Thoracic aorta (tissue), 2 donors: ENCODE data around the gene SPPL3. TPM values are rescaled to one million over a fixed set of nuclear protein-coding genes. Genes with fewer than 3 reads are reported as not detected.
"Not testable (repeated sequence)": the region's sequence is repeated elsewhere in the genome, so short reads cannot be mapped to it uniquely, and the experiment has no call there.

Experiments used
- ATAC-seq: fragments of 150-250 bp; one replicate; pipeline ENCODE4 v1.8.0; 2017; ENCODE audit warnings: low read depth; ENCODE audit not compliant: insufficient number of reproducible peaks, low FRiP score
- DNase-seq: peaks from one replicate; pipeline ENCODE4 v3.0.0-alpha.2; 2020; ENCODE audit warnings: low spot score
- H3K27ac ChIP-seq, 2 donors: fragments of 200-600 bp; sonication (generic); 1 replicate in 1 of 2; 2 replicates in 1 of 2; pipeline ENCODE4 v1.5.1; 2016; ENCODE audit warnings: mild to moderate bottlenecking in 2 of 2, moderate library complexity in 2 of 2
- H3K27me3 ChIP-seq: fragments of 200-600 bp; sonication (generic); replicated peaks from 2 replicates; pipeline ENCODE4 v1.6.0; 2016; ENCODE audit warnings: mild to moderate bottlenecking; ENCODE audit not compliant: insufficient read depth
- H3K36me3 ChIP-seq: fragments of 200-600 bp; sonication (generic); one replicate; pipeline ENCODE4 v1.5.1; 2016
- H3K4me1 ChIP-seq, 2 donors: fragments of 200-600 bp; sonication (generic); 1 replicate in 1 of 2; 2 replicates in 1 of 2; pipeline versions ENCODE4 v1.5.1 to v1.6.0; 2016; ENCODE audit warnings: low read depth in 2 of 2, mild to moderate bottlenecking in 1 of 2; ENCODE audit not compliant: control insufficient read depth in 1 of 2
- H3K4me3 ChIP-seq: fragments of 200-600 bp; sonication (generic); 2 replicates; pipeline ENCODE4 v1.5.1; 2016; ENCODE audit warnings: mild to moderate bottlenecking
- H3K9me3 ChIP-seq: fragments of 200-600 bp; sonication (generic); 2 replicates; pipeline ENCODE4 v1.5.1; 2016
- total RNA-seq, 2 donors: library from RNA; depleted of rRNA; stranded (reverse); fragments of >200 nt; gene quantifications; one replicate each; pipeline versions ENCODE4 v1.1.0 to v1.2.3, GENCODE V29; 2016
- TF ChIP-seq, protein P1 (sequence below): fragments of 200-600 bp; sonication (generic); IDR thresholded peaks from one replicate; pipeline ENCODE4 v1.5.1; 2019; ENCODE audit warnings: antibody characterized with exemption

The SPPL3 gene, protein sequence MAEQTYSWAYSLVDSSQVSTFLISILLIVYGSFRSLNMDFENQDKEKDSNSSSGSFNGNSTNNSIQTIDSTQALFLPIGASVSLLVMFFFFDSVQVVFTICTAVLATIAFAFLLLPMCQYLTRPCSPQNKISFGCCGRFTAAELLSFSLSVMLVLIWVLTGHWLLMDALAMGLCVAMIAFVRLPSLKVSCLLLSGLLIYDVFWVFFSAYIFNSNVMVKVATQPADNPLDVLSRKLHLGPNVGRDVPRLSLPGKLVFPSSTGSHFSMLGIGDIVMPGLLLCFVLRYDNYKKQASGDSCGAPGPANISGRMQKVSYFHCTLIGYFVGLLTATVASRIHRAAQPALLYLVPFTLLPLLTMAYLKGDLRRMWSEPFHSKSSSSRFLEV
- total RNA-seq, result 10 to 100 TPM; 23.7 to 24.8 TPM

DNA sequence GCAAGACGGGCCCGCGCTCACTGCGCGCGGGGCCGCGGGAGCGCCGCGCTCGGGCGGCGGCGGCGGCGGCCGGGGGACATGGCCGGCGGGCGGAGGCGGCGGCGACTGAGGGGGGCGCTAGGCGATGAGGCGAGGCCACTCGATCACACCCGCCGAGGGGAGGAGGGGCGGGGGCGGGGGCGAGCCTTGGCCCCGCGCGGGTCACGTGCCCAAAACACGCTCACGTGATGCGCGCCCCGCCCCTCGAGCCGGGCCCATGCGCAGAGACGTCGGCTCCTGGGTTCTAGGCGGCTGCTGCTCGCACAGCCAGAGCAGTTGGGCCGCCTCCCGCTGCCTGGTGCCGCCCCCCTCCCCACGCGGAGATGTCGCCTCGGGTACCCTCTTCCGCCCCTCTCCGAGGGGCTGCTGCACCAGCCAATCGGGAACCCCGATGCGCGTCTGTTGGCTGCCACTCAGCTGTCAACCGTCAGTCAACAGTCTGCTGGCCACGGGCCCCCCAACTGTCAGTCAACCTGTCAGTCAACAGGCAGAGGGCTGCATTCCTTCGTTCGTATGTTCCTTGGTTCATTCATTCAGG is at the start of gene SPPL3:
TSS of gene SPPL3 (minus strand) at position 162 of the 577 bp plus-strand sequence. CDS start 491 bp downstream, outside the sequence.
- Histone ChIP-seq H3K27ac (peak within 1 kb of the TSS; percentile 76 to 88), H3K27me3 (no peaks in the 10 kb centered on the region), H3K4me3 (peak within 1 kb of the TSS; percentile 98), H3K36me3 (no peaks in the 10 kb centered on the region), H3K4me1 (peaks cover 14 to 36% of the 10 kb centered on the region in 2 donors), H3K9me3 (no peaks in the 10 kb centered on the region)
- DNase-seq, result peak; percentile 46
- TF ChIP-seq, protein P1, sequence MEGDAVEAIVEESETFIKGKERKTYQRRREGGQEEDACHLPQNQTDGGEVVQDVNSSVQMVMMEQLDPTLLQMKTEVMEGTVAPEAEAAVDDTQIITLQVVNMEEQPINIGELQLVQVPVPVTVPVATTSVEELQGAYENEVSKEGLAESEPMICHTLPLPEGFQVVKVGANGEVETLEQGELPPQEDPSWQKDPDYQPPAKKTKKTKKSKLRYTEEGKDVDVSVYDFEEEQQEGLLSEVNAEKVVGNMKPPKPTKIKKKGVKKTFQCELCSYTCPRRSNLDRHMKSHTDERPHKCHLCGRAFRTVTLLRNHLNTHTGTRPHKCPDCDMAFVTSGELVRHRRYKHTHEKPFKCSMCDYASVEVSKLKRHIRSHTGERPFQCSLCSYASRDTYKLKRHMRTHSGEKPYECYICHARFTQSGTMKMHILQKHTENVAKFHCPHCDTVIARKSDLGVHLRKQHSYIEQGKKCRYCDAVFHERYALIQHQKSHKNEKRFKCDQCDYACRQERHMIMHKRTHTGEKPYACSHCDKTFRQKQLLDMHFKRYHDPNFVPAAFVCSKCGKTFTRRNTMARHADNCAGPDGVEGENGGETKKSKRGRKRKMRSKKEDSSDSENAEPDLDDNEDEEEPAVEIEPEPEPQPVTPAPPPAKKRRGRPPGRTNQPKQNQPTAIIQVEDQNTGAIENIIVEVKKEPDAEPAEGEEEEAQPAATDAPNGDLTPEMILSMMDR, result no peak
- ATAC-seq, result peak; percentile 78

DNA sequence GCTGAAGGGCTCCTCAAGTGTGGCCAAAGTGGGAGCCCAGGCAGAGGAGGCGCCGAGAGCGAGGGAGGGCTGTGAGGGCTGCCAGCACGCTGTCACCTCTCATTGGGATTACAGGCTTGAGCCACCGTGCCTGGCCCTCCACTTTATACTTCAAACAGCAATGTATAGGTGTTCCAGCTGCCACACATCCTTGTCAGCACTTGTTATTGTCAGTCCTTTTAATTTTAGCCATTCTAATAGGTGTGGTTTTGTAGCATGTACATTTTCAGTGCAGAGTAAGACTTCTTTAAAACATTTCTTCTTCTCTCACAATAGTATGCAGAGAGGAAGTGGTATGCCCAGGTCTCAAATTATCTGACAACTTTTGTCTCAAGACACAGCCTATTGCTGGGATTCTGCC is 46.6 kb upstream of the SPPL3 start:
- Histone ChIP-seq H3K27me3 (no peaks in the 10 kb centered on the region), H3K4me1 (no peaks in the 10 kb centered on the region), H3K27ac (no peak overlapping the region), H3K9me3 (no peaks in the 10 kb centered on the region), H3K4me3 (no peak overlapping the region), H3K36me3 (no peaks in the 10 kb centered on the region)
- TF ChIP-seq, protein P1, result no peak
- ATAC-seq, result no peak
- no peak for DNase-seq

DNA sequence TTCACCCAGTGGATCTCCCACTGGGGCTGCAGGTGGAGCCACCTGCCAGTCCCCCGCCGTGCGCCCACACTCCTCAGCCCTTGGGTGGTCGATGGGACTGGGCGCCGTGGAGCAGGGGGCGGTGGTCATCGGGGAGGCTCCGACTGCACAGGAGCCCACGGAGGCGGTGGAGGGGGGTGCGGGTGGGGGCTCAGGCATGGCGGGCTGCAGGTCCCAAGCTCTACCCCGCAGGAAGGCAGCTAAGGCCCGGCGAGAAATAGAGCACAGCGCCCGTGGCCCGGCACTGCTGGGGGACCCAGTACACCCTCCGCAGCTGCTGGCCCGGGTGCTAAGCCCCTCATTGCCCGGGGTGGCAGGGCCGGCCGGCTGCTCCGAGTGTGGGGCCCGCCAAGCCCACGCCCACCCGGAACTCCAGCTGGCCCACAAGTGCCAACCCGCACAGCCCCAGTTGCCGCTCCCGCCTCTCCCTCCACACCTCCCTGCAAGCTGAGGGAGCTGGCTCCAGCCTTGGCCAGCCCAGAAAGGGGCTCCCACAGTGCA is 46.2 kb upstream of the SPPL3 start:
- ATAC-seq, result not testable (repeated sequence)

DNA sequence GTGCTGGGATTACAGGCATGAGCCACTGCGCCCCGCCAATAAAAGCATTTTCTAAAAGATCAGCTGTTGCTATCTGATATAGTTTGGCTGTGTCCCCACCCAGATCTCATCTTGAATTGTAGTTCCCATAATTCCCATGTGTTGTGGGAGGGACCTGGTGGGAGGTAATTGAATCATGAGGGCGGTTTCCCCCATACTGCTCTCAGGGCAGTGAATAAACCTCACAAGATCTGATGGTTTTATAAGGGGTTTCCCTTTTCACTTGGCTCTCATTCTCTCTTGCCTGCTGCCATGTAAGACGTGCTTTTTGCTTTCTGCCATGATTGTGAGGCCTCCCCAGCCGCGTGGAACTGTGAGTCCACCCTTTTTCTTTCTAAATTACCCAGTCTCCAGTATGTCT is 41.4 kb upstream of the SPPL3 start:
- H3K4me3 ChIP-seq, H3K9me3 ChIP-seq, H3K27ac ChIP-seq, H3K4me1 ChIP-seq, ATAC-seq, DNase-seq, H3K27me3 ChIP-seq, H3K36me3 ChIP-seq: not testable (repeated sequence)

More for the DNA sequence above, 46.2 kb upstream of the SPPL3 start:
- not testable (repeated sequence) for H3K4me1 ChIP-seq, H3K4me3 ChIP-seq, H3K9me3 ChIP-seq, H3K27ac ChIP-seq, H3K27me3 ChIP-seq, DNase-seq, H3K36me3 ChIP-seq

DNA sequence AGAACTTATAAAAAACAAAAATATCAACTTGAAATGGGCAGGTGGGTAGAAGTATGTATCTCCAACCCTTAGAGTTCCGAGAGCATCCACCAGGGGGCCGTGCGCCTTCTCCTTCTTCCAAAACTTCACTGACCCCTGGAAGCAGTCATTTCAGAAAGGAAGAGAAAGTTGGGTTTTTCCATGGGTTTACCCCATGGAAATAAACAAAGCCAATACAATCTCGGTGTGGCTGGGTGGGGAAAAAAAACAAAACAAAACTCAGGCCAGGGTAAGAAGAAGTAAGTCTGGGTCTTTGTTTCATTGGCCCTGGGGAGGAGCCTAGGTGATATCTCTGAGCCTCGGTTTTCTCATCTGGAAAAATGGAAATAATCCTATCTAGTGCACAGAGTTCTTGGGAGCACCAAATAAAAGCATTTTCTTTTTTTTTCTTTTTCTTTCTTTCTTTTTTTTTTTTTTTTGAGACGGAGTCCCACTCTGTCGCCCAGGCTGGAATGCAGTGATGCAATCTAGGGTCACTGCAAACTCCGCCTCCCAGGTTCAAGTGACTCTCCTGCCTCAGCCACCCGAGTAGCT is 40.6 kb upstream of the SPPL3 start:
- Histone ChIP-seq H3K4me1 (no peaks in the 10 kb centered on the region), H3K9me3 (no peaks in the 10 kb centered on the region), H3K27ac (no peak overlapping the region), H3K4me3 (no peak overlapping the region), H3K36me3 (no peaks in the 10 kb centered on the region), H3K27me3 (no peaks in the 10 kb centered on the region)
- DNase-seq (no peak), ATAC-seq (no peak)
- TF ChIP-seq, protein P1, result peak; percentile 62

DNA sequence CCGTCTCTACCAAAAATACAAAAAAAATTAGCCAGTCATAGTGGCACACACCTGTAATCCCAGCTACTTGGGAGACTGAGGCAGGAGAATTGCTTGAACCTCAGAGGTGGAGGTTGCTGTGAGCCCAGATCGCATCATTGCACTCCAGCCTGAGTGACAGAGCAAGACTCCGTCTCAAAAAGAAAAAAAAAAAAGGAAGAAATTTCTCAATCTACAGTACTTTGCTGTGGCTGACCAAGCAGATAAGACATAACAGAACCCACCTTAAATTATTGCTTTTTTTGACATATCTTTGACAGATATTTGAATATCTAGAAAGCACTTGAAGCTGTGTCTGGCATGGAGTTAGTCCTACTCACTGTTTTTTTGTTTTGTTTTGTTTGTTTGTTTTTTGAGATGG is 39.3 kb upstream of the SPPL3 start:
- Histone ChIP-seq H3K4me1 (no peaks in the 10 kb centered on the region), H3K4me3 (no peak overlapping the region), H3K9me3 (no peaks in the 10 kb centered on the region), H3K27ac (no peak overlapping the region), H3K36me3 (no peaks in the 10 kb centered on the region), H3K27me3 (no peaks in the 10 kb centered on the region)
- ATAC-seq (no peak), DNase-seq (no peak)
- TF ChIP-seq, protein P1, result no peak
